Naive thymus-derived CD8-positive, alpha-beta T cell (primary cell): ENCODE measurements around the gene ZNF200. TPM values are rescaled to one million over a fixed set of nuclear protein-coding genes. Genes with fewer than 3 reads are reported as not detected.
A peak's percentile ranks its signal among the peaks of the same experiment; 100 is the strongest.

Experiments used
- ATAC-seq, 2 donors: fragments of 150-1000 bp; cut with Tn5 transposase in 1 of 2; sonication (Bioruptor Pico), chemical (Tn5 transposase) in 1 of 2; 1 replicate in 1 of 2; 2 replicates in 1 of 2; pipeline ENCODE4 v1.10.0; 2021; ENCODE audit warnings: mild to moderate bottlenecking in 2 of 2, moderate library complexity in 2 of 2
- POLR2A ChIA-PET: fragments of 350-600 bp; sonication (Branson Sonifier 250); formaldehyde crosslinking; loops from one replicate; lab custom pipeline; 2021; ENCODE audit warnings: antibody characterized with exemption; lab: Charles Lee
- DNase-seq, 10 donors: peaks; one replicate each; pipeline versions ENCODE4 v3.0.0 to v3.0.0-alpha.2; 2020 to 2022
- H3K27ac Mint-ChIP-seq, 10 donors: one replicate each; pipeline ENCODE4 v1.8.0; 2020 to 2022; ENCODE audit warnings: mild to moderate bottlenecking in 10 of 10, mixed read lengths in 10 of 10, moderate library complexity in 4 of 10, inconsistent platforms in 1 of 10
- H3K27me3 Mint-ChIP-seq, 5 donors: one replicate each; pipeline ENCODE4 v1.8.0; 2021 to 2022; ENCODE audit warnings: mixed read lengths in 5 of 5
- H3K36me3 Mint-ChIP-seq, 3 donors: one replicate each; pipeline ENCODE4 v1.8.0; 2020 to 2022; ENCODE audit warnings: mixed read lengths in 3 of 3, mild to moderate bottlenecking in 2 of 3, inconsistent platforms in 1 of 3
- H3K4me1 Mint-ChIP-seq, 4 donors: one replicate each; pipeline ENCODE4 v1.8.0; 2021 to 2022; ENCODE audit warnings: mixed read lengths in 4 of 4
- H3K4me3 Mint-ChIP-seq, 10 donors: one replicate each; pipeline ENCODE4 v1.8.0; 2020 to 2022; ENCODE audit warnings: mild to moderate bottlenecking in 10 of 10, mixed read lengths in 10 of 10, moderate library complexity in 6 of 10, inconsistent platforms in 1 of 10
- H3K9me3 Mint-ChIP-seq, 9 donors: one replicate each; pipeline ENCODE4 v1.8.0; 2020 to 2022; ENCODE audit warnings: mixed read lengths in 9 of 9, mild to moderate bottlenecking in 3 of 9, inconsistent platforms in 1 of 9, moderate library complexity in 1 of 9
- polyA plus RNA-seq, 3 donors: library from polyadenylated mRNA; unstranded; fragments of 300-500 nt; fragmentation: Illumina TruSeq; gene quantifications; one replicate each; pipeline ENCODE4 v1.2.3, GENCODE V29; 2021
- total RNA-seq, 8 experiments: library from RNA in 2 of 8; stranded (reverse) in 2 of 8; gene quantifications; one replicate each; pipeline ENCODE4 v1.2.3 and lab custom pipeline; 2021 to 2026

ZNF200 gene
- total and polyA plus RNA-seq, 5 experiments from 2014 or later = 6.8 to 25.8 (median 14.3) TPM

DNA sequence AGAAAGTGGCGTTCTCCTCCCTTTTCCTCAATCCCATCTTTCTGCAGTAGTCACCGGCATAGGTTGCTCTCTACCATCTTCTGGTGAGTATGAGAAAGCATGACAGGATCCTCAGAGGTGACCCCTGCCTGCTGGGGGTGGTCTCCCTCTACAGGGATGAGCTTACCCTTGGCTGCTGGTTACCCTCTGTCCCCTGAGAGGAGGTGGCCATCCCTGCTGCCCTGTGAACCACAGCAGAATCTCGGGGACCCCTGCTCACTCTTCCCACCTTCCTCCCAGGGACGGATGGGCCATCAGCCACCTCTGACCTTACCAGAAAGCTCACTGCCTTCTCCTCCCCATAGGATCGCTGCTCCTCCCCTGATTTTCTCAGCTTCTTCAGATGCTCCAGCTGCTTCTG is 13.6 kb upstream of the ZNF200 start:
- H3K27me3 Mint-ChIP-seq = peaks cover 0 to 13% (median 1%) of the 10 kb centered on the region in 5 donors
- POLR2A ChIA-PET = interaction anchor here (1.8 kb wide), 1 partner anchor 14 kb away, joined by 5 read pairs; no protein-coding TSS in a partner anchor
- ATAC-seq = no peak

GRCh38 chr16:3246876-3247275 is 11.9 kb upstream of the ZNF200 start:
- no peaks in the 10 kb centered on the region for H3K9me3 Mint-ChIP-seq
- POLR2A ChIA-PET = no interaction called here

More for the DNA sequence above, 13.6 kb upstream of the ZNF200 start:
- no peak for DNase-seq
- Mint-ChIP-seq H3K4me1 (peaks cover 0 to 3% (median 0%) of the 10 kb centered on the region in 4 donors), H3K36me3 (no peaks in the 10 kb centered on the region), H3K9me3 (no peaks in the 10 kb centered on the region), H3K27ac (peak overlapping the region in 1 of 10 donors; percentile 4), H3K4me3 (no peak overlapping the region)

GRCh38 chr16:3246002-3246401 is 11.0 kb upstream of the ZNF200 start:
- Mint-ChIP-seq H3K4me3 (no peak overlapping the region), H3K27ac (no peak overlapping the region), H3K4me1 (peaks cover 0 to 3% (median 1%) of the 10 kb centered on the region in 4 donors), H3K36me3 (peaks cover 0 to 4% (median 2%) of the 10 kb centered on the region in 3 donors), H3K9me3 (no peaks in the 10 kb centered on the region), H3K27me3 (peaks cover 0 to 13% (median 3%) of the 10 kb centered on the region in 5 donors)
- DNase-seq (no peak), ATAC-seq (no peak)
- POLR2A ChIA-PET = no interaction called here

More at GRCh38 chr16:3246876-3247275, 11.9 kb upstream of the ZNF200 start:
- H3K4me1 Mint-ChIP-seq = peaks cover 0 to 3% (median 1%) of the 10 kb centered on the region in 4 donors
- ATAC-seq (no peak), DNase-seq (no peak)
- H3K27ac Mint-ChIP-seq = no peak overlapping the region
- H3K4me3 Mint-ChIP-seq = peak overlapping the region in 1 of 10 donors; percentile 29
- H3K36me3 Mint-ChIP-seq = peaks cover 0 to 4% (median 2%) of the 10 kb centered on the region in 3 donors
- H3K27me3 Mint-ChIP-seq = peaks cover 0 to 13% (median 3%) of the 10 kb centered on the region in 5 donors

DNA sequence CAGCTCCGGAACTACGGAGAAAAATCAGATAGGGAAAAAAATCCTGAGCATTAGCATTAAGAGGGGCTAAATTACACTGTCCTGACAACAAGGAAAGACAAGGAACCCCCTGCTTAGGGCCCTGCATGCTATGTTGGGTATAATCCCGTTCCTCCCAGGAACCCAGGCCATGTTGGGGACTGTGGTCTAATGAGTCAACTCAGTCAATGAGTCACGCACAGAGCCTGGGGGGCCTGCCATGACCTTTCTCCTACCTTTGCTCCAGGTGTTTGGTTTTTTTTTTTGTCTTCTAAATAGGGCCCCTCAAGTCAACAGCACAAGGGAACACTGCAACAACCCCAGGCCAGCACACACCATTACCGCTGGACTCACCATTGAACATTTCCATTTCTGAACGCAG is 8.9 kb upstream of the ZNF200 start:
- POLR2A ChIA-PET = no interaction called here
- Mint-ChIP-seq H3K4me3 (no peak overlapping the region), H3K27me3 (peaks cover 2 to 14% (median 4%) of the 10 kb centered on the region in 5 donors), H3K9me3 (no peaks in the 10 kb centered on the region), H3K27ac (peak overlapping the region in 1 of 10 donors; percentile 67), H3K36me3 (peaks cover 0 to 4% (median 2%) of the 10 kb centered on the region in 3 donors), H3K4me1 (peaks cover 0 to 3% (median 1%) of the 10 kb centered on the region in 4 donors)
- DNase-seq = no peak
- ATAC-seq = no peak

DNA sequence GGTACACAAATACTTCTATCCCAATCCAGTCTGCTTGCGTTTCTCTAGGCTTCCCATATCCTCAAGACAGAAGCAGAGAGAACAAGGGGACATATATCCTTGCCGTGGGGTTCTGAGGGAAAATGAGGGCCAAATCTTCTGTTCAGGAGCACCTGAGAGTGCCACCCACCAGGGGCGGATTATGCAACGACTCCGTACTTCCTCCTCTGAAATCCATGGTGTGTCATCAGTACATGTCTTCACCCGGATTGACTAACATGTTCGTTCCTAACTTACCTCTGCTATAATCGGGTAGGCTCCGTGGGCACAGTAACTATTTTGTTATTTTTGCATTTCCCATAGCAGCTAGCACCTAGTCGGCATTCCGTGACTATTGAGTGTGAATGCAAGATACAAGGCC is 7.8 kb upstream of the ZNF200 start:
- DNase-seq (no peak), ATAC-seq (no peak)
- H3K9me3 Mint-ChIP-seq = no peaks in the 10 kb centered on the region
- H3K36me3 Mint-ChIP-seq = peaks cover 0 to 4% (median 2%) of the 10 kb centered on the region in 3 donors
- peaks cover 0 to 3% (median 1%) of the 10 kb centered on the region in 4 donors for H3K4me1 Mint-ChIP-seq
- peaks cover 2 to 13% (median 4%) of the 10 kb centered on the region in 5 donors for H3K27me3 Mint-ChIP-seq
- no peak overlapping the region for H3K27ac Mint-ChIP-seq
- POLR2A ChIA-PET = interaction anchor here (0.6 to 0.7 kb wide), 3 partner anchors 9 to 330 kb away, joined by 3 to 5 read pairs (median 5); no protein-coding TSS in a partner anchor
- H3K4me3 Mint-ChIP-seq = no peak overlapping the region

DNA sequence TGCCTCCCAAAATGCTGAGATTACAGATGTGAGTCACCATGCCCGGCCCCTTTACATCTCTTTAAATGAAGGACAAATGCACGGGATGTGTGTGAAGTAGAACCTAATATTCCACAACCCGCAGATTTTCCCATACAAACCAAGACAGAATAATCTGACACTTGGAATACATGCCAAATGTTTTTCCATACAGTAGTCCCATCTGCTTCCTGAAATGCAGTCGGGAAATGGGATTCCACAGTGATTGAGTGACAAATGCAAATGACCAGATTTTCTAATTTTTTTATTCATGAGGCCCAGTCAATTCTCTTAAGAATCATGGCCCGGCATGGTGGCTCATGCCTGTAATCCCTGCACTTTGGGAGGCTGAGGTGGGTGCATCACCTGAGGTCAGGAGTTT is 6.8 kb upstream of the ZNF200 start:
- no peak for DNase-seq
- POLR2A ChIA-PET = interaction anchor here (0.6 to 0.7 kb wide), 3 partner anchors 8 to 331 kb away, joined by 3 to 5 read pairs (median 4); no protein-coding TSS in a partner anchor
- Mint-ChIP-seq H3K27ac (no peak overlapping the region), H3K36me3 (peaks cover 0 to 4% (median 2%) of the 10 kb centered on the region in 3 donors), H3K27me3 (peaks cover 2 to 13% (median 4%) of the 10 kb centered on the region in 5 donors), H3K4me3 (no peak overlapping the region), H3K9me3 (peaks cover 0 to 3% (median 0%) of the 10 kb centered on the region in 9 donors), H3K4me1 (peaks cover 0 to 3% (median 1%) of the 10 kb centered on the region in 4 donors)
- no peak for ATAC-seq

GRCh38 chr16:3235856-3236669 is 1.1 kb upstream of the ZNF200 start:
- H3K4me1 Mint-ChIP-seq = peaks cover 16 to 36% (median 34%) of the 10 kb centered on the region in 4 donors
- peaks cover 11 to 25% (median 24%) of the 10 kb centered on the region in 3 donors for H3K36me3 Mint-ChIP-seq
- peak overlapping the region; percentile 48 to 92 (median 84) for H3K27ac Mint-ChIP-seq
- peak in 8 of 10 donors; percentile 39 to 70 (median 48) for DNase-seq
- POLR2A ChIA-PET = interaction anchor here (0.6 to 4.0 kb wide), 19 partner anchors 10 to 221 kb away, joined by 3 to 25 read pairs (median 4); partner anchors contain the start of genes NAA60, ZNF213, ZNF263 and ZNF597
- peaks cover 0 to 5% (median under 1%) of the 10 kb centered on the region in 9 donors for H3K9me3 Mint-ChIP-seq
- no peak for ATAC-seq
- H3K4me3 Mint-ChIP-seq = peak overlapping the region; percentile 68 to 82 (median 76)
- peaks cover 0 to 2% (median 1%) of the 10 kb centered on the region in 5 donors for H3K27me3 Mint-ChIP-seq

- DNase-seq (peak in 1 of 10 donors; percentile 4), ATAC-seq (no peak)
- Mint-ChIP-seq H3K27ac (peak overlapping the region; percentile 90 to 99 (median 98)), H3K36me3 (peaks cover 24 to 40% (median 39%) of the 10 kb centered on the region in 3 donors), H3K4me3 (peak overlapping the region; percentile 92 to 99 (median 95)), H3K4me1 (peaks cover 18 to 39% (median 34%) of the 10 kb centered on the region in 4 donors), H3K27me3 (no peaks in the 10 kb centered on the region), H3K9me3 (peaks cover 0 to 17% (median 12%) of the 10 kb centered on the region in 9 donors)
- POLR2A ChIA-PET = interaction anchor here (0.6 to 4.0 kb wide), 20 partner anchors 9 to 223 kb away, joined by 3 to 25 read pairs (median 5); partner anchors contain the start of genes NAA60, ZNF174, ZNF263 and ZNF597
These were observed 458 bp downstream of the ZNF200 start for GRCh38 chr16:3234543-3234856.

- H3K9me3 Mint-ChIP-seq = peaks cover 13 to 82% (median 35%) of the 10 kb centered on the region in 9 donors
- no peak for DNase-seq
- H3K27me3 Mint-ChIP-seq = no peaks in the 10 kb centered on the region
These were observed 10.9 kb downstream of the ZNF200 start for GRCh38 chr16:3223913-3224515.

DNA sequence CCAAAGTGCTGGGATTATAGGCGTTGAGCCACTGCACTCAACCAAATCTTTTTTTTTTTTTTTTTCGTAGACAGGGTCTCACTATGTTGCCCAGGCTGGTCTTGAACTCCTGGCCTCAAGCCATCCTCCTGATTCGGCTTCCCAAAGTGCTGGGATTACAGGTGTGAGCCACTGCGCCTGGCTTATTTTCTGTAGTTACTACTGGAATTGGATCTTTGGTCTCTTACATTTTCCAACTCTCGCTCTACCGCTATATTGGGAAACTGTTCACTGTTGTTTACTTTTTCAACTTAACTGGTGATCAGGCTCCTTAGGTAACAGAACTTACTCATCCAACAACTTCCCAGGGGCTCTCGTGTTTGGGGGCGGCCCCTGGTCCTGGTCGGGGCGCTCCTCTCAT is 14.1 kb downstream of the ZNF200 start:
- H3K9me3 Mint-ChIP-seq = peaks cover 13 to 82% (median 37%) of the 10 kb centered on the region in 9 donors
- H3K4me3 Mint-ChIP-seq = no peak overlapping the region
- DNase-seq (no peak), ATAC-seq (no peak)
- POLR2A ChIA-PET = interaction anchor here (0.9 to 2.0 kb wide), 2 partner anchors 12 to 14 kb away, joined by 5 to 6 read pairs; partner anchors contain the start of gene ZNF200
- H3K4me1 Mint-ChIP-seq = peaks cover 8 to 20% (median 15%) of the 10 kb centered on the region in 4 donors
- H3K27ac Mint-ChIP-seq = peak overlapping the region in 1 of 10 donors; percentile 56
- H3K36me3 Mint-ChIP-seq = peaks cover 33 to 60% (median 47%) of the 10 kb centered on the region in 3 donors
- H3K27me3 Mint-ChIP-seq = no peaks in the 10 kb centered on the region

More at GRCh38 chr16:3223913-3224515, 10.9 kb downstream of the ZNF200 start:
- Mint-ChIP-seq H3K27ac (no peak overlapping the region), H3K4me1 (no peaks in the 10 kb centered on the region), H3K36me3 (peaks cover 54 to 72% (median 59%) of the 10 kb centered on the region in 3 donors), H3K4me3 (no peak overlapping the region)
- POLR2A ChIA-PET = interaction anchor here (1.0 to 1.6 kb wide), 3 partner anchors 8 to 12 kb away, joined by 3 to 8 read pairs (median 5); partner anchors contain the start of gene ZNF200
- no peak for ATAC-seq

DNA sequence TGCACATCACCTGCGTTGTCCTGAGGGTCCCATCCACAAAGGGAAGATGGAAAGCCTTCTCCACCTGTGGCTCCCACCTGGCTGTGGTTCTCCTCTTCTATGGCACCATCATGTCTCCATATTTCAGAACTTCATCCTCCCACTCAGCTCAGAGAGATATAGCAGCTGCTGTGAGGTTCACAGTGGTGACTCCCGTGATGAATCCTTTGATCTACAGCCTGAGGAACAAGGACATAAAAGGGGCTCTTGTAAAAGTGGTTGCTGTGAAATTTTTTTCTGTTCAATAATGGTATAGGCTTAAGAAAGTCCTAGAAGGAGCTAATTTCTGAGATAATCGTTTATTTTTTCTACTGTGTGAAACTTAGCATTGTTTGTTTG is 18.7 kb downstream of the ZNF200 start:
- peak; percentile 22 to 38 for ATAC-seq
- DNase-seq = peak in 5 of 10 donors; percentile 29 to 54 (median 42)
- Mint-ChIP-seq H3K4me3 (peak overlapping the region; percentile 55 to 88 (median 80)), H3K27ac (peak overlapping the region; percentile 94 to 100 (median 99)), H3K27me3 (no peaks in the 10 kb centered on the region), H3K36me3 (peaks cover 0 to 33% (median 28%) of the 10 kb centered on the region in 3 donors), H3K4me1 (peaks cover 22 to 47% (median 42%) of the 10 kb centered on the region in 4 donors), H3K9me3 (peaks cover 0 to 64% (median 23%) of the 10 kb centered on the region in 9 donors)
- POLR2A ChIA-PET = interaction anchor here (0.7 to 3.7 kb wide), 16 partner anchors 8 to 348 kb away, joined by 3 to 25 read pairs (median 6); partner anchors contain the start of genes CLUAP1, OR1F1, ZNF174 and ZNF200
